Gastroesophageal sphincter (tissue), 4 donors: ENCODE results near the gene ARHGAP30. TPM values are rescaled to one million over a fixed set of nuclear protein-coding genes. Genes with fewer than 3 reads are reported as not detected.

ENCODE experiments used
- ATAC-seq: fragments of 150-250 bp; one replicate; pipeline ENCODE4 v1.9.1; 2016; ENCODE audit warnings: mild to moderate bottlenecking, moderate library complexity
- H3K27ac ChIP-seq, 4 donors: fragments of 200-600 bp; sonication (generic) in 3 of 4; 1 replicate in 3 of 4; 2 replicates in 1 of 4; pipeline ENCODE4 v1.5.1; 2016 to 2019
- H3K27me3 ChIP-seq: fragments of 200-600 bp; sonication (generic); one replicate; pipeline ENCODE4 v1.5.1; 2019
- H3K36me3 ChIP-seq, 2 donors: fragments of 200-600 bp; sonication (generic); one replicate each; pipeline ENCODE4 v1.5.1; 2019; ENCODE audit warnings: control low read depth in 1 of 2
- H3K4me1 ChIP-seq, 3 donors: fragments of 200-600 bp; sonication (generic); 1 replicate in 2 of 3; 2 replicates in 1 of 3; pipeline ENCODE4 v1.5.1; 2016 to 2019; ENCODE audit warnings: control low read depth in 2 of 3
- H3K4me3 ChIP-seq, 2 donors: fragments of 200-600 bp; sonication (generic); one replicate each; pipeline ENCODE4 v1.5.1; 2019; ENCODE audit warnings: mild to moderate bottlenecking in 1 of 2, moderate library complexity in 1 of 2
- H3K9me3 ChIP-seq, 3 donors: fragments of 200-600 bp; sonication (generic); one replicate each; pipeline ENCODE4 v1.5.1; 2017 to 2019; ENCODE audit warnings: control low read depth in 2 of 3
- CTCF ChIP-seq, 4 experiments: fragments of 200-600 bp in 2 of 4; fragments of 450-650 bp in 2 of 4; sonication (generic) in 1 of 4; IDR thresholded peaks; one replicate each; pipeline ENCODE4 v1.5.1; 2017 to 2019; ENCODE audit warnings: antibody characterized with exemption in 4 of 4, mild to moderate bottlenecking in 2 of 4, moderate library complexity in 2 of 4
- EP300 ChIP-seq: sonication (generic); formaldehyde crosslinking; IDR thresholded peaks from one replicate; pipeline ENCODE4 v1.6.1; 2017; ENCODE audit warnings: antibody characterized with exemption, mild to moderate bottlenecking
- POLR2A ChIP-seq, 2 donors: fragments of 450-650 bp; IDR thresholded peaks; one replicate each; pipeline ENCODE4 v1.6.1; 2017; ENCODE audit warnings: antibody characterized with exemption in 2 of 2, mild to moderate bottlenecking in 2 of 2, moderate library complexity in 1 of 2
- POLR2AphosphoS5 ChIP-seq: sonication (generic); formaldehyde crosslinking; IDR thresholded peaks from one replicate; pipeline ENCODE4 v1.6.1; 2017; ENCODE audit warnings: antibody characterized with exemption
- WGBS, 2 donors: methylation state at CpG; one replicate each; pipeline ENCODE4 v1.1.5; 2018; ENCODE audit warnings: low coverage in 1 of 2; 5-methylcytosine and 5-hydroxymethylcytosine counted together
- total RNA-seq, 4 donors: library from RNA; depleted of rRNA; stranded (reverse); fragments of >200 nt; gene quantifications; one replicate each; pipeline ENCODE4 v1.1.0, GENCODE V29; 2016

ARHGAP30 gene
- total RNA-seq, 4 donors from 2014 or later, result 1.9 to 11.6 (median 4.4) TPM

DNA sequence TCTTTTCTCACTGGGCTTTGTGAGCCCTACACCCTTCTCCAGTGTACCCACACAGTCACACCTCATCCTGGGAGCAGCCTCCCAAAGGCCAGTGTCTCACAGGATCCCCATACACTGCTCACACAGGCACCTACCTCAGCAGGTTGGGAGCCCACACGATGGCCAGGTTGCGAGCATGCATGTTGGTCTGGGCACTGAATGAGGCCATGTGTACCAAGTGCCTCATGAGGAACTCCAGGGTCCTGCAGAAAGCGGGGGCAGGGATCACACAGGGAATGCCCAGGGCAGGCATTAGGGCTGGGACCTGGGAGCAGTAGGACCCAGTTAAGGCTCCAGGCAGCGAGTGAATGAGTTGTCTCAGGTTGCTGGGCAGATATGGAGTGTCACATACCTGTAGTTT lies 15.5 kb downstream of the ARHGAP30 start:
- WGBS, 2 donors, result 50% methylated on average over 1 of the region's 4 CpGs; no CpG with 5 or more reads in 1 of the 2 donors
- Histone ChIP-seq H3K9me3 (no peaks in the 10 kb centered on the region), H3K27ac (no peak overlapping the region), H3K36me3 (peaks cover 0 to 5% of the 10 kb centered on the region in 2 donors), H3K27me3 (peaks cover 47% of the 10 kb centered on the region), H3K4me1 (no peaks in the 10 kb centered on the region), H3K4me3 (no peak overlapping the region)
- TF ChIP-seq POLR2AphosphoS5, result no peak
- TF ChIP-seq CTCF (IDR thresholded peaks at IDR 0.05), result no peak
- no peak for TF ChIP-seq POLR2A (IDR thresholded peaks at IDR 0.05)
- TF ChIP-seq EP300, result no peak
- no peak for ATAC-seq

DNA sequence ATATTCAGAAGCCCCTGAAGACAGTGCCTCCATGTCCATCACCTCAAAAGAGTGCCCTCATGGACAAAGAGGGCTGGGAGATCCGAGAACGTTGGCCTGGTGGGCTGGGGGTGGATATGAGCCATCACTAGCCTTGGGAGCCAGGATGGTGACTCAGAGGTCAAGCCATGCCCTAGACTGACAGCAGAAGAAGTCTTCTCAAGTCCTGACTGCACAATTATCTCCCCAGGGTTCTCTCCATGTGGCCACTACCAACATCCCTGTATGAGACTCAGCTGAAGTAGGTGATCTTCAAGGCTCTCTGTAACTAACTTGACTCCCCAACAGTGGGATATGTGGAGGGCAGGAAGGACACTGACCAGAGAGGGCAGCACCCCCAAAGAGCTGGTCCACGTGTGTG lies 16.8 kb downstream of the ARHGAP30 start:
- Histone ChIP-seq H3K36me3 (peaks cover 0 to 9% of the 10 kb centered on the region in 2 donors), H3K9me3 (no peaks in the 10 kb centered on the region), H3K27me3 (peaks cover 43% of the 10 kb centered on the region), H3K27ac (no peak overlapping the region), H3K4me1 (no peaks in the 10 kb centered on the region), H3K4me3 (no peak overlapping the region)
- no peak for ATAC-seq
- no peak for TF ChIP-seq EP300
- TF ChIP-seq POLR2AphosphoS5, result no peak
- no peak for TF ChIP-seq CTCF (IDR thresholded peaks at IDR 0.05)
- TF ChIP-seq POLR2A (IDR thresholded peaks at IDR 0.05), result no peak
- WGBS, 2 donors, result 33% methylated on average over 1 of the region's 3 CpGs; no CpG with 5 or more reads in 1 of the 2 donors

DNA sequence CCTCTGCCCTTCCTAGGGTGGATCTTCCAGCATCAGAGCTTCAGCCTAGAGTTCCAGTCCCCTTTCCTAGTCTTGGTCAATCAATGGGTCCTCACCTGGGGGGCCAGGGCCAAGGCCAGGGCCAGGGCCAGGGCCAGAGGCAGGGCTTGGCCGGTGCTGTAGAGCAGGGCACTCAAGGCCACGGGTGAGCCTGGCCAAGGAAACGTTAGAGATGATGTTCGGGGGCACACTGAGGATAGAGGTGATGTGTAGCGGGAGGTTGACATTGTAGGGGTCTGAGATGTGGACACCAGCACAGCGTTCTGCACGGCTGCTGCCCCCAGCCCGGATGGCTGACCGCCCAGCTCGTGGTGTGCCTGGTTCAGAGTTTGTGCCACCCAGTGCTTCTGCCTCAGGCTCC lies 18.5 kb downstream of the ARHGAP30 start:
- Histone ChIP-seq H3K4me1 (peaks cover 0 to 3% (median 0%) of the 10 kb centered on the region in 3 donors), H3K4me3 (no peak overlapping the region), H3K9me3 (no peaks in the 10 kb centered on the region), H3K27me3 (peaks cover 36% of the 10 kb centered on the region), H3K36me3 (peaks cover 0 to 9% of the 10 kb centered on the region in 2 donors), H3K27ac (no peak overlapping the region)
- no CpG with 5 or more reads among the region's 10 CpGs for WGBS, 2 donors
- ATAC-seq, result no peak
- no peak for TF ChIP-seq POLR2A (IDR thresholded peaks at IDR 0.05)
- TF ChIP-seq POLR2AphosphoS5, result no peak
- TF ChIP-seq EP300, result no peak
- TF ChIP-seq CTCF (IDR thresholded peaks at IDR 0.05), result no peak

- H3K36me3 ChIP-seq, result peaks cover 0 to 9% of the 10 kb centered on the region in 2 donors
- no peak for ATAC-seq
- 100% methylated on average over 1 of the region's 5 CpGs; no CpG with 5 or more reads in 1 of the 2 donors for WGBS, 2 donors
- no peak overlapping the region for H3K27ac ChIP-seq
- peaks cover 19% of the 10 kb centered on the region for H3K27me3 ChIP-seq
- H3K4me3 ChIP-seq, result no peak overlapping the region
- no peak for TF ChIP-seq POLR2AphosphoS5
- no peak for TF ChIP-seq CTCF (IDR thresholded peaks at IDR 0.05)
- no peak for TF ChIP-seq POLR2A (IDR thresholded peaks at IDR 0.05)
- no peak for TF ChIP-seq EP300
- no peaks in the 10 kb centered on the region for H3K9me3 ChIP-seq
- peaks cover 0 to 12% (median 4%) of the 10 kb centered on the region in 3 donors for H3K4me1 ChIP-seq
Observed at GRCh38 chr1:161048949-161049722, 20.6 kb downstream of the ARHGAP30 start.
